Smooth muscle cell of the brain vasculature (primary cell): ENCODE results near the gene GPAT3.
A peak's percentile ranks its signal among the peaks of the same experiment; 100 is the strongest.
"Not testable (repeated sequence)": the region's sequence is repeated elsewhere in the genome, so short reads cannot be mapped to it uniquely, and the experiment has no call there.

Experiments
- DNase-seq: peaks from one replicate; pipeline ENCODE4 v3.0.0-alpha.2; 2012; ENCODE audit warnings: low read depth, low spot score

The GPAT3 gene

DNA sequence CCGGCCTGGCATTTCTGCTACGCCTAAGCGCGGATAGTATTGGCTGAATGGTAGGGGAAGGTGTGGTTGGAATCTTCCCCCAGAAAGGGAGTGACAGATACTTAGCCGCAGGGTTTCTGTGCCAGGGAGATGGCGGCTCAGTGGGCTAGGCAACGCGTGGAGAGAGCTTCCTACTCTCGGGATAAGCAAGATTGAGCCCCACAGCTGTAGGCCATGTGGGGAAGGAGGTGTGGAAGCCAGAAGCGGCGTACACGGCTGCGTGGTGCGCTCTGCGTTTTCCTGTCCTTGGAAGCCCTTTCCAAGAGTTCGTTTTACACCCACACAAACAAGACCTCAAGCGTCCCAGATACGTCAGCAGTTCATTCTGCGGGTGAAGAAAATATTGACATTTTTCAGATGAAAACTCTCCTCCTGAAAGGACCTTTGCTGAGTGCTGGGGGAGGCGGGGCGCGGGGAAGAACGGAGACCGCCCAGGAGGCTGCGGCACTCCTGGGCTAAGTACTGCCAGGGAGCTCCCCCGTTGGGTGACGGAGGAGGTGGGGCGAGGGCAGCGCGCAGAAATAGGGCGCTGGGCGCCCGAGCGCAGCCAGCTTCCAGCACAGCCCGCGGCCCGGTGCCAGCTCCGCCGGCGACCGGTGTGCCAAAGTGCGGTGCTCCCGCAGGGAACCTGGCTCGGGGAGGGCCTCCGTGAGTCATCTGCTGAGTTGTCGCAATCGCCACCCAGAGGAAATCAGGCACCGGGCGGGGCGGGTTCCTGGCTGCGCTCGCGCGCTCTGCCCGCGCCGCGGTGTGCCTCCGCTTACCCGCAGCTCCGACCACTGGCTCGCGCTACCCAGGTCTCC lies at the start of gene GPAT3:
TSS of gene GPAT3 (plus strand) at position 589 of the 842 bp plus-strand sequence. CDS start 515 bp downstream, outside the sequence.
- DNase-seq = no peak

DNA sequence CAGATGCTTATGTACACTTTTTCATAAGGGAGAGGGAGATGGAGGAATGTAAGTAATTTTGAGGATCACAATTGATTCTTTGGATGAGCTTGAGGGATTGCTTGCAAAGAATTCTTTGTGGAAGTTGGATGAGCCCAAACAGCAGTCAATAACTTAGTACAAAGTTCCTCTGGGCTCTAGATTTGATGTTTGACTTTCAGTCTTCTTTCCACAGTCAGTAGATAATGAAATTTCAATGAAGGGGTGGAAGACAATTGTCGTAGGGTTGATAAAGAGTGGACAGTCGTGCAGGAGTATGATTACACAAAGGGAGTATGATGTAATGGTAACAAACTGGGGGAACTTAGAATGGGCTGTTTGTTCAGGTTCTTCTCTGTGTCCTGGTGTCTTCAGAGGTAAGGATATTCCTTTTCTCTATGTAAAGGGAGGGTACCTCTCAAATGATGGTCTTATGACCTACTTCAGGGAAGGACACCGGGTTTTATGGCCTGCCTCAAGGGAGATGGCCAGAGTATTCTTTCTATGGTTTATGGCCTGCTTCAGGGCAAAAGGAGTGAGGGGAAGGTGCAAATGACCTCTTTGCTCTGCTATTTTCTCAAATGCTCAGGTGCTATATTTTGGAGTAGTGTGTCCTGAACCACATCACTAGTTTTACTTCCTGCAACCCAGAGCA lies 49.3 kb upstream of the GPAT3 start:
- DNase-seq = no peak

DNA sequence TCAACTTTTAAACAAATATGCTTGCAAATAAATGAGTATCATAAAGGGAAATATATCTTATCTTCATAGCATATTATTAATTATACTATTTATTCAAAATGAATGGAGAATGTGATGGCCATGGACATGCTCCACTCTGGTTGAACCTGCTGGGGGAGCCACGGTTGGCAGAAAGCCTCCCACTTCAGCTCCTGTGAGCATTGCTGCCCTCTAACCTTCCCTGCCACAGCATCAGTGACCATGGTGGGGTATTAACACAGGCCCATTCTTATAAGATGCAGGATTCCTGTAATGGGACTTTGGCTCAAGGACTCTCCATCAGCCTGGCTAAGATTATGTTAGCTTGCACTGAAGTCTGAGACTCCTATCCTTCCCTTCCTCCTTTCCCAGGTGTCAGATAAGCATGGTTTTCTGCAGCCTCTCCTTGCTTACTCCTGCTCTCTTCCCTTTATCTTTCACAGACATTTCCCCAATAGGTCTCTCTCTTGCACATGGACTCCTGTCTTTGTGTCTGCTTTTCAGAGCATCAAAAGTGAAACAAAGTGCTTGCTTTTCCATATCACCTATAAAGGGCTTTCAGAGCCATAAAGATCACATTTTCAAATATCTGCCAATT lies 46.1 kb upstream of the GPAT3 start:
- no peak for DNase-seq

DNA sequence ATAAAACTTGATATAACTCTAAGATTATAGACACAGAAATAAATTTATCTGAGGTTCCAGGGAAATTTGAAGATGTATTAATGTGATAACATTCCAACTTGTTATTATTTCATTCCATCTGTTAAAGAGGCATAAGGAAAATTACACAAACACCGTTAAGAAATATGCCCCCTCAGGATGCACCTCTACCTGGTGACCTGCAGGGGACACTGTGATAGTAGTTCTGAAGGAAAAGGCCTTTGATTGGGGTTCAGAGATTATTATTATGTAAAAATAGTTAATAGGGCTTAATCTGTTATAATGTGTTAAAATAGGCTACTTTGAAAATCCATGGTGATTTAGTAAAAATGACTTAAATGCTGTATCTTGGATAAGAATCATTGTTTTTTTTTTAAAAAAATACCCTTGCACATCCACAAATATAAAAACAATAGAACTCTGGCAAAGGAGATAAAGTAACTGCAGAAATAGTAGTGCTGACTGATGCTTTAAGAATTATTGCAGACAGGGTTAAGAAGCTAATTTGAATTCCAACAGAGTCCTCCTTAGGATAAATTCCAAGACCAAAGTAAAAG lies 44.9 kb upstream of the GPAT3 start:
- DNase-seq = no peak

DNA sequence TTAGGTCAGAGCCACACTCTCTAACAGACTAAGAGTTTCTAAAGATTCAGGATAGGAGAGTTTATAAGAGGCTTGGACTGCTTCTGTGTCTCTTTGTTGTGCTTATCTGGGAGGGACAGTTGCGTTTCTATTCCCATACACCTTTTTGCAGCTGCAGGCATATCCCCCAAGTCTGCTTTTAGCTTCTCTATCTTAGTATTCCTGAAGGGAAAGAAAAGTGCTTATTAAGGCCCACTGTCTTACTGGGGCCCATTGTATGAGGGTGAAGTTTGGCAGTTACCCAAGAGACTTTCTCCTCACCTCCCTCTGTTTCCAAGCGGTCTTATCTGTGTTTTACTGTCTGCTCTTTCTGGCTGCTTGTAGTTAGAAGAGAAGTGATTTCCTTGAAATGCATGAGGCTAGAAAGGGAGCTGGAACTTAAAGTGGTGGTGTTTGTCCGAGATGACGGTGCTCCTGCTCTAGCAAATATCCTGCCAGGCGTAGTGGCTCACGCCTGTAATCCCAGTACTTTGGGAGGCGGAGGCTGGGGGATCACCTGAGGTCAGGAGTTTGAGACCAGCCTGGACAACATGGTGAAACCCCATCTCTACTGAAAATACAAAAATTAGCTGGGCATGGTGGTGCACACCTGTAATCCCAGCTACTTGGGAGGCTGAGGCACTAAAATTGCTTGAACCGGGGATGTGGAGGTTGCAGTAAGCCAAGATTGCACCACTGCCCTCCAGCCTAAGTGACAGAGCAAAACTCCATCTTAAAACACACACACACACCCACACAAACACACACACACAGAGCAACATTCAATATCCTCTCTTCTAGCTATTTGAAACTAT lies 39.6 kb upstream of the GPAT3 start:
- not testable (repeated sequence) for DNase-seq

DNA sequence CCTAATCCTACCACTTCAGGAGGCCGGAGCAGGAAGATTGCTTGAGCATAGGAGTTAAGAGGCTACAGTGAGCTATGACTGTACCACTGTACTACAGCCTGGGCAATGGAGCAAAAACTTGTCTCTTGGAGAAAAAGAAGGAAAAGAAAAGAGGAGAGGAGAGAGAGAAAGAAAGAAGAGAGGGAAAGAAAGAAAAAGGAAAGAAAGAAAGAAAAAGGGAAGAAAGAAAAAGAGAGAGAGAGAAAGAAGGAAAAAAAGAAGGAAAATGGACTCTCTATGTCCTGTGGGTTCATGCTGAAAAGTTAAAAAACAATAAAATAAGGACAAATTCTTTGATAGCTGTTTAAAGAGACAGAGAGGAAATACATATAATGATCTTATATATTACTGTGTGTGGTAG lies 37.7 kb upstream of the GPAT3 start:
- DNase-seq = no peak

DNA sequence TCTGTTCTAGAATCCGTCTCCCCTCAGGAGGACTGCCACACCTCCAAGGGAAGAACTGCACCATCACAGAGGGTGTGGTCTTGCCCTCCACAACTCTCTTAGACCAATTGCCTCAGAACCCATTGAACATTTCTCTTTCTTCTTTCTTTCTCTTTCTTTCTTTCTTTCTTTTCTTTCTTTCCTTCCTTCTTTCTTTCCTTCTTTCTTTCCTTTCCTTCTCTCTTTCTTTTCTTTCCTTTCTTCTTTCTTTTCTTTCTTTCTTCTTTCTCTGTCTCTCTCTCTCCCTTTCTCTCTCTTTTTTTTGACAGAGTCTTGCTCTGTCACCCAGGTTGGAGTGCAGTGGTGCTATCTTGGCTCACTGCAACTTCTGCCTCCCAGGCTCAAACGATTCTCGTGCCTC lies 34.2 kb upstream of the GPAT3 start:
- not testable (repeated sequence) for DNase-seq

DNA sequence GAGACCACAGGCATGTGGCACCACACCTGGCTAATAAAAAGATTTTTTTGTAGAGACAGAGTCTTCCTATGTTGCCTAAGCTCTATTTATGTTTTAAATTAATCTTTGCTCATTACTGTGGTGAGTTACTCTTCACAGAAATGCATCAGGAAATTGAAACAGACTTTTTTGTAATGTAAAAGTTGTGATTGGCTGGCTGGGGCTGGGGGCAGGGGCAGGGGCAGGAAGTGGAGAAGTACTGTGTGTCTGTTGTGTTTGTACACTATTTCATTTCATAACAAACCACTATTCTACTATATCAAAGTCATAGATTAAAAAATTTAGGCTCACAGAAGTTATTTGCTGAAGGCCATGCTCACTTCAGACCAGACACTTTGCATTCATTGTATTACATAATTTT lies 31.9 kb upstream of the GPAT3 start:
- DNase-seq = no peak

DNA sequence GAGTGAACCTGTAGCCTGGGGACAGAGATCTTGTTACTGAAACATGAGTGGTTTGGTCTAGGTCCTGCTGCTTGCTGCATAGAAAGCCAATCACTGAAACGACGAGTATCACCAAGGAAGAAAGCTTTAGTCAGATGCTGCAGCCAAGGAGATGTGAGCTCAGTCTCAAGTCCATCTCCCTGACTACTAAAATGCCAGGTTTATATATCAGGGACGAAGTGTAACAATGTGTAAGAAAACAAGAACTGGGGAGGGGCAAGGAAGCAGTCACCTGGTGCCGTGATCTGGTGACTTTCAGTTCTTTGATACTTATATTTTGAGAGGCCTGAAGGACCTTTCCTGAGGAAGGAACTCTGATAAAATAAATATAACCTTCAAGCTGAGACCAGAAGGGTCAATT lies 31.4 kb upstream of the GPAT3 start:
- DNase-seq = no peak

DNA sequence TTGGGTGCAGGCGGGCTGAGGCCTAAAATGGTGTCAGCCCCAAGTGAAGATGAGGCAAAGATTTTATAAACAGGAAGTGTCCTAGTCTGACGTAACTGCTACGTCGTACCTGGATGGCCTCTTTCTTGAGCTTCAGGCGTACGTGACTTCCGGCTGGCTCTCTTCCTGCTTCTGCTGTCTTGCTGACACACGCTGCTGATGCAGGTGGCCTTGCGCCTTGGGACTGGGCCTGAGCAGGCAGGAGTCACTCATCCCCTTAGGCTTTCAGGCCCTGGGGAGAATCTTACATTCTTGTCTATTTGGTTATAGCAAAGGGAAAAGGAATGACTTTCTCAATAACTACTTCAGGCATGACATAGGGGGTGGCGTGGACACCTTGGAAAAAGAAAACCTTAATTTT lies 30.9 kb upstream of the GPAT3 start:
- no peak for DNase-seq

DNA sequence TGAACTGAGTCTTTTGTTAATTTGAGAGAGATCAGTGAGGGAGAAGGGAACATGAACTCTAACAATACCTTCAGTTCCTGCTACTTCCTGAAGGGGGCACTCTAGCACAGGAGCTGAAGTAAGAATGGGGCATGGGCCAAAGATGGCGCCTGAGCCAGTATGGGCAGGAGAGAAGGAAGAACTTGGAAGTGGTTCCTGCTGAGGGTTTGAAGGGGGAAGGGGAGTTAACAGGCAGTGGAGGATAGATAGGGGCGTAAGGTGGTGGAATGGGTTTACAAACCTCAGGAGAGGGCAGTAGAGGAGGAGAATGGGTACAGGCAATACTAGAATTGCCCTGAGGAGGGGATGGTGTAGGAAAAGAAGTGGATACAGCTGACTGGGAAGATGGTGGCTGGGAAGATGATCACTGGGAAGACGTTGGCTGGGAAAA lies 26.7 kb upstream of the GPAT3 start:
- not testable (repeated sequence) for DNase-seq

DNA sequence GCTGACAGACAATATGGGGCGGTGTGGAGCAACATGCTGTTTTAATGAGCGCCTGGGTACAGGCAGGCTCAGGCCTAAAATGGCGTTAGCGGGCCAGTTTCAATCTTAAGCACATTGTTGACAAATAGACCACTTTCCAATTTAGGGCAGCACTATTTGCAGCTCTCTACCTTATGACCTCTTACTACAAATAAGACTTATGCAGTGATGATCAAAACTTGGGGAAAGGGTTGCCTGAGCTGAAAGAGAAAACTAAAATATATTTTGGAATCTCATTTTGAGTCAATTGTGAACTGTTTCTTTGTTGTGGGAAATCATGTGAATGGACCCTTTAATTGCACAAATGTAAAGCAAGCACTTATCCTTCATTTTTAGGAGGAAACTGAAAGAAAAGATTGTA lies 25.5 kb upstream of the GPAT3 start:
- DNase-seq = no peak

DNA sequence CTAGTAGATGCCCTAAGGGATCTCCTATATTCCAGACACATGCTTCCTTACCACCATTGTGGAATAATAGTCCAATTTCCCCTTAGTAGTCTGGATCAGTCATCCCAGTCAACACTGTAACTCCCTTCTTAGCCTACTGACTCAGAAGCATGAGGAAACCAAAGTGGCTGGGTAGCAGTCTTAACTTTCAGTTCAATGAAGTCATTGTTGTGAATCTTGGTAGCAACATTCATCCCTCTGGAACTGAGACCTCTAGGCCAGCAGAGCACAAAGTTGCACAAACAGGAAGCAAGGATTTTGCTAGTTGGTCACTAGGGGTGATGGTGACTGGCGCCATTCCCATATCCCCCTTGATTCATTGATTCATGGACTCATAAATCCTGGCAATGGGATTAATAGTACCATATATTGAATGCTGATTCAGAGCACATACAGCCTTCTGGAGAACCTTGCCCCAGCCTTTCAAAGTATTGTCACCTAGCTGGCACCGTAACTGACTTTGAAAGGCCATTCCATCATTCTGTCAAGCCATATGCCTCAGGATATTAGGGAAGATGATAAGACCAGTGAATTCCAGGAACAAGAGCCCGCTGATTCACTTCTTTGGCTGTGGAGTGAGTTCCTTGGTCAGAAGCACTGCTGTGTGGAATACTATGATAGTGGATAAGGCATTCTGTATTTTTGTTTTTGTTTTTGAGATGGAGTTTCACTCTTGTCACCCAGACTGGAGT lies 19.7 kb upstream of the GPAT3 start:
- DNase-seq = no peak

DNA sequence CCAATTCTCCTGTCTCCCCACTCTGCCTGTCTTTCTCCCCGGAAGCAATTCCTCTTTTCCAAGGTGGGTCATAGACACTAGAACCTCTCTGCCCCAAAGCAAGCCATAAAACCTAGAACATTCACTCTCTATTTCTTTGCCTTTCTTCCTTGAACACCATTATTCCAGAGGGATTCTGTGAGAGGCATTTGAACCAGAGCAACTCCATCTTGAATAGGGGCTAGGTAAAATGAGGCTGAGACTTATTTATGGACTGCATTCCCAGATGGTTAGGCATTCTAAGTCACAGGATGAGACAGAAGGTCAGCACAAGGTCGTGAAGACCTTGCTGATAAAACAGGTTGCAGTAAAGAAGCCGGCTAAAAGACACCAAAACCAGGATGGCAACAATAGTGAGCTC lies 13.7 kb upstream of the GPAT3 start:
- DNase-seq = no peak

DNA sequence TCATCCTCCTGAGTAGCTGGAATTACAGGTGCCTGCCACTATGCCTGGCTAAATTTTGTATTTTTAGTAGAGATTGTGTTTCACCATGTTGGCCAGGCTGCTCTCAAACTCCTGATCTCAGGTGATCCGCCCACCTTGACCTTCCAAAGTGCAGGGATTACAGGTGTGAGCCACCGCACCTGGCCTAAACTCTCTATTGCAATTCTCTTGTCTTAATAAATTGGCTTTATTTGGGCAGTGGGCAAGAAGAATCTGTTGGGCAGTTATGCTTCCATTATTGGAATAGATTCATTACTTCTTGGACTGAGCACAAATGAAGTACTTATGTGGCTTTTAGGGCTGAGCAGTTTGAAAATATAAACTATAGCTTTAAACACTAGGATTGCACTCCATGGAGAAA lies 8.2 kb upstream of the GPAT3 start:
- no peak for DNase-seq

DNA sequence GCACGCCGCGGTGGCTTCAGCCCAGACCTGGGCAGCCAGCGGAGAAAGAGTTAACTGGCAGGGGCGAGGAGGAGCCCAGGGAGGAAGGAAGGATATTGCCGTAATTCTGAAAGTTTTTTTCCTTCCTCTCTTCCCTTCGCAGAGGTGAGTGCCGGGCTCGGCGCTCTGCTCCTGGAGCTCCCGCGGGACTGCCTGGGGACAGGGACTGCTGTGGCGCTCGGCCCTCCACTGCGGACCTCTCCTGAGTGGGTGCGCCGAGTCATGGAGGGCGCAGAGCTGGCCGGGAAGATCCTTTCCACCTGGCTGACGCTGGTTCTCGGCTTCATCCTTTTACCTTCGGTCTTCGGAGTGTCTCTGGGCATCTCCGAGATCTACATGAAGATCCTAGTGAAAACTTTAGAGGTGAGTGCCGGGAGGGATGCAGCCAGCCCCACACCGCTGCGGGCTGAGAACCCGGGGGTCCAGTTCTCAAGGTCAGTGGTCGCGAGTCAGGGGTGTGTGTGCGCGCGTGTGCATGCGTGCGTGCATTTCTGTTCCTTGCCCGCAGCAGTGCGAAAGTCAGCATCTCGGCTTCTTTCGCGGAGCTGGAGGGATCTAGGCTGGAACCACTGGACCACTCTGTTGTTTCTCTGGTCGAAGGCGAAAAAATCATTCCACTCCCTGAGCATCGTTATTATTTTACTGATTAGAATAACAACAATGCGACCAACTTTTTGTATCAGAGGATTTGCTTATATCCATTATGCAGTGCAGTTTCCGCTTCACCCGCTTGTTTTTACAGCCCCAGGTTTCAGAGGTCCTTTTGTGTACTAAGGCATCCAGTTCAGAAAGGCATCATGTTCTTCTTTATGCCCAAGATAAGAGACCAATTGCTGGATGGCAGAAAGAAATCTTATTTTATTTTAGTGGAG lies 709 bp downstream of the GPAT3 start:
- no peak for DNase-seq

DNA sequence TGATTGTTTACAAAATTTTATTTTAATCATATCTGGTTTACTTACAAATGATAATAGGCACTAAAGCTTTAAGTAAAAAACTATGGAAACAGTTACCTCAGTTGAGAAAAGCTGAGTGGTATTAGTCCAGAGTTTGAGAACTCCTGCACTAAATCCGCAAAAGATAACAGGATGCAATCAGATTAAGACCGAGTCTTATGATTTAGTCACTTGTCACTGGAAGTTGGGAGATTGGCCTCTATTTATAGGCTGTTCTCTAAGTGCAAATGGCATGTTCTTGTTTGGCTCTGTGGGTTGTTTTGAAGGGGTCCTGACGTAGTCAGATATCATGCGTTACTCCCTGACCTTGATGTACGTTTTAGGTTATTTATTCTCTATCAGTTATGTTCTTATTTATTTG lies 6.3 kb downstream of the GPAT3 start:
- DNase-seq = no peak

DNA sequence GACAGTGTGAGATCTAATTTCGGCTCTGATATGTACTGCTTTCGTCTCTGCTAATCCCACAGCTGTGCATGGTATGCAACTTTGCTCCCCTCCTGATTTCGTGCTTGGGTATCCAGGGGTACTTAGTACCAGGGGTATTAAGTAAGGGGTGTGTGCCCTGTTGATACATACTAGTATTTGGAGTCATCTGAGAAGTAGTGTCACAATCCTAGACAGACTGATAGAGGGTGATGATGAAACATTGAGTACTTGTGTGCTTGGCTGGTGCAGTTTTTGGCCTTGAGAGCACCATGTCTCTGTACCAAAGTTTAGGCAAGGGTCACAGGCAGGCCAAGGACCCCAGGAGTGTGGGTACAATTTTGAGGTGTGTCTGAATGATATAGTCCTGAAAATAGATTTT lies 10.9 kb downstream of the GPAT3 start:
- no peak for DNase-seq

DNA sequence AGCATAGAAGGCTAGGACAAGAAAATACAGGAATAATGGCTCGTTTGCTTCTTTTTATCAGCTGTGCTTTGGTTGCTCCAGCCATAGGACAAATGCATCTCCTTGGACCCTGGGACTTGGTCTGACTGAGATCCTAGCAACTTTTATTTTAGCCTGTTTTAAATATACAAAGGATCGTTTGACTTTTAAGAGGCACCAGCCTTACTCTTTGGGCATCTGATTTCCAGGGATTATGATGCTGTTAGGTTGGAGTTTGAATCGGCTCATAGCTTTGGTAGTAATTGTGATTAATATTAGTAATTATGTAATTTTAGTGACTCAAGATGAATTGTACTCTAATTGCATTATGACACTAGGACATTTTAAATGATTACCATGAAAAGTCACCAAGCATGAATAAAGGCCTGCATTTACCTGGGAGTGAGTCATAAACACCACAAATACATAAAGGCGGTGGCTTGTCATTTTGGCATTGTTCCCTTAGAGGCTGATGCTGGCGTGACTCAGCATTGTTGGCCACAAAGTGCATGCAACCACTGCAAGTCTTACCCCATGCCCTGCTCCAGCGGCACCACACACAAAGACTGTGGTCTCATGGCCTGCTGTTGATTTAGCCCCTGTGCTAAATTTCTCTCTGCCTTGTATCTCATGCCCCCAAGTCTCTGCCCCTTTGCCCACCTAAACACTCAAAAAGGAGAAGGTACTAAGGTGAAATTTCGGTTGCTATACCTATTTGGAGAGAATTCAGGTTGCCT lies 12.4 kb downstream of the GPAT3 start:
- DNase-seq = peak; percentile 36
